PC-9 (cell line): ENCODE results near the gene GPBAR1.

ENCODE experiments used
- CTCF ChIP-seq: fragments of 200-600 bp; sonication (generic); conservative IDR thresholded peaks from 2 replicates; pipeline ENCODE4 v1.6.1; 2017; ENCODE audit warnings: mixed run types, antibody characterized with exemption, mild to moderate bottlenecking, moderate library complexity
- EZH2 ChIP-seq: fragments of 200-600 bp; sonication (generic); IDR thresholded peaks from 2 replicates; pipeline ENCODE4 v1.8.0; 2017; ENCODE audit warnings: antibody characterized with exemption, low read depth

GRCh38 chr2:218216336-218216673 lies 44.5 kb upstream of the GPBAR1 start:
- no peak for TF ChIP-seq CTCF
- TF ChIP-seq EZH2, result no peak
